Activated naive CD4-positive, alpha-beta T cell (primary cell): ENCODE measurements around the gene CUEDC1.

Source experiments
- DNase-seq, 4 experiments: peaks; one replicate each; lab custom pipeline; 2025; lab: John Stamatoyannopoulos, UW

CUEDC1 gene

DNA sequence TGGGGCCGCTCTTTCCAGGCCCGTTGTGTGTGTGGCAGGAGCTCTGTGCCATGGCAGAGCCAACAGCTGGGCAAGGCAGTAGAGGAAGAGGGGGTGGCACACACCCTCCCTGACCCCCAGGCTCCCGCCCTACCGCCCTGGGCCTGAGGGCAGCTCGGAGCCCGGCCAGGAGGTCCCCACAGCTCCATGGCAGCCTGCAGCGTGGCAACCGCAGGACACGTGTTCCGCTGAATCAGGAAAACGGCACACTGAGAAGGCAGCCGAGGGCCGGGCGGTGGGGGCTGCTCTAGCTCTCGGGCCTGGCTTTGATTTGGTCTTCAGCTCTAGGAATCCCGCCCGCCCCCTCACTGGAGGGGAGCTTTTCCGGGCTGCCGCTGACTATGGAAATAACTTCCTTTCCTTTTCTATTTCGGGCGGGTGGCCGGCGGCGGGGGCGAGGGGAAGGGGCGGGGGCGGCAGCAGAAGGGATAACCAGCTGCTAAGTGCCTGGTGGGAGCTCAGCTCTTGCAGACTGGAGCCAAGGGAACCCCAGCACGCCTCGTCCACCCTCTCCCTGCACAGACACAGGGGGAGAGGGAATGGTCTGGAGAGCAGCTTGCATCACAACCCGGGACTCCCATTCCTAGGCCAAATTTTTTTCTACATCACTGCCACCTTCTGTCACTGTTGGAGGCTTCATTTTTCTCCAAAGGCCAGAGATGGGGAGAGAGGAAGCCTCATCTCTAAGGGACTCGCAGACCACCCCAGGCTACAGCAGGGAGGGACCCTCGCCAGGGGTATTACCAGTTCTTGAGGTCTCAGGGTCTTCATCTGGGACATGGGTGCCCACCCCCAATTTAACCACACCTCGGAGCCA is 80.5 kb downstream of the CUEDC1 start:
- peak in 1 of 4 experiments; percentile 6 for DNase-seq

GRCh38 chr17:57874058-57874419 is 81.2 kb downstream of the CUEDC1 start:
- DNase-seq: no peak

GRCh38 chr17:57873261-57874057 is 81.8 kb downstream of the CUEDC1 start:
- no peak for DNase-seq

- no peak for DNase-seq
Observed at GRCh38 chr17:57872536-57872935, 82.7 kb downstream of the CUEDC1 start.

DNA sequence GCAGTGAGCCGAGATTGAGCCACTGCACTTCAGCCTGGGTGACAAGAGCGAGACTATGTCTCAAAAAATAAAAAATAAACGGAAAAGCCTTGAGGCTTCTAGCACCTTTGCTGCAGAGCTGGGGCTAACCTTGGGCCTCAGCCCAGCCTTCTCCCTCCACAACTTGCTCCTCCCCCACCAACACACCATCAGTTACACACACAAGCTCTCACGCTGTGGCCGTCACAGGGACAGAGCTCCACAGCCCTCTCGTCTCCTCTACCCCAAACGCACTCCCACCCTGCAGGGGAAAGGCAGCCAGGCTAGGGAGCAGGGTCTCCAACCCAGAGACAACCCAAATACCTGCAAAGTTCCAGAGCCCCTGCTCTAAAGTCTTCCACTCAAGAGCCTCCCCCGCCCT is 83.3 kb downstream of the CUEDC1 start:
- DNase-seq: no peak

GRCh38 chr17:57871155-57871554 is 84.1 kb downstream of the CUEDC1 start:
- no peak for DNase-seq

GRCh38 chr17:57870283-57870635 is 85.0 kb downstream of the CUEDC1 start:
- DNase-seq: no peak

GRCh38 chr17:57869617-57870282 is 85.5 kb downstream of the CUEDC1 start:
- DNase-seq: no peak

DNA sequence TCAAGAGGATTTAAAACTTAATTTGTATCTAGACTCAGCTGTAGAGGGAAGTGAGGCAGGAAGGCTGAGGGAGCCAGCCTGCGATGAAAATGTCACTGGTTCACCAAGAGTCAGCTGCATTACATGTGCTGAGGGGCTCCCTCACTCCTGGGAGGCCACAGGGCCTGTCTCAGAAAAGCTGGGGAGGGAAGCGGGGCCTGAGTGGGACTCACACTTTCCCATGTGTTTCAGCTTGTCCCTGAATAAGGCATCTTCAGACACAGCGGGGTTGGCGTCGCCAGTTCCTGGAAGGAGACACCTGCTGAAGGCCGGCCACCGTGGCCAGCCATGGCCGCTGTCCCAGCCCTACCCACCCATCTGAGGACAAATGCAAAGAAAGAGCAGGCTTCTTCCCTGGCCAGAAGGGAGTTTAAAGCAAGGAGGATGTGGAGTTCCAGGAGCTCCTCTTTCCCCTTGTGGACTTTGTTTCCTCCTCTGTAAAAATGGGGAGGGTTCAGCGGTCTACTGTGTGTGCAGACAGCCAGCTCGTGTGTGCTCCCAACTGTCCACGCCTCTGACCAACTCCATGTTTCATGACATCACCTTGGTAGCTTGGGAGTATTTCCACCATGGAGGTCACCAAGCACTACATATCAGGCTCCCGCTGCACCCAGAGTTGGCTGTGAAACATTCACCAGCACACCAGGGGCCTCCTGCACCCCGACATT is 86.1 kb downstream of the CUEDC1 start:
- DNase-seq: no peak

DNA sequence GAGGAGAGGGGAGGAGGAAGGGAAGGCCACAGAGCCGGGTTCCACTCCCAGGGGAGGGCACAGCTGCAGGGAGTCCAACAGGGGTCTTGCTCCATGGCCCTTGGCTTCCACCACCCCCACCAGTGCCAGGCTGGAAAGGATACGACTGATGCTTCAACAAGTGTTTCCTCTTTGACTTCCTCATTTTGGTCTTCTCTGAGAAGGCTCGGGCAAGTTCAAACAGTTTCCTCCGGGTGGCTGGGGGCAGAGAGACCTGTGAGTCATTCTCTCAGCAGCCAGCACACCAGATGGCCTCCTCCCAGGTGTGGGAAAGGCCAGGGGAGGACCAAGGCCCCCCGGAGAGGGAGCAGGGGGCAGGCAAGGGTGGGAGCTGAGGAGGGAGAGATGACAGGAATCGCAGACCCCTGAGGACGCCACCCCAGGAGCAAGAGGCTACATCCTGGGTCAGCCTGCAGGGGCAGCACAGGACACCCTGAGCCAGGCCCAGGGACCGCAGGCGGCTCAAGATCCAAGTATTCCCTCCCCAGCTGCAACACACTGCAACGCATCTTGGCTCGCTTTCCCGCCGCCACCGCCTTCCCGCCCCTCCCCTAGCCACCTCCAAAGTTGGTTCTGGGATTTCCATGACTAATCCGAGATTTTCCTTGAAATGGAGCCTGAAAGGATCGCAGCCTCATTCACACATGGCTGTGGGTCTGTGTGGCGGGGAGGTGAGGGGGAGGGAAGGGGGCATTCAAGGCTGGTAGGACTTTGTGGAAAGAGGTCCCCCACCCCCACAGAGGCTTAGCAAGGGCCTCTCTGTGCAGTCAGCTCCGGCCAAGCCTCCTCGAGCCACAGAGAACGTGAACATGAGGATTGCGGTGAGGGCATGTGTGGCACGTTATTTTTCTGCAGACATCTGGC is 87.0 kb downstream of the CUEDC1 start:
- DNase-seq: peak in 1 of 4 experiments; percentile 22

- no peak for DNase-seq
Observed at GRCh38 chr17:57867126-57867525, 88.1 kb downstream of the CUEDC1 start.

- no peak for DNase-seq
Observed at GRCh38 chr17:57866723-57867122, 88.5 kb downstream of the CUEDC1 start.

DNA sequence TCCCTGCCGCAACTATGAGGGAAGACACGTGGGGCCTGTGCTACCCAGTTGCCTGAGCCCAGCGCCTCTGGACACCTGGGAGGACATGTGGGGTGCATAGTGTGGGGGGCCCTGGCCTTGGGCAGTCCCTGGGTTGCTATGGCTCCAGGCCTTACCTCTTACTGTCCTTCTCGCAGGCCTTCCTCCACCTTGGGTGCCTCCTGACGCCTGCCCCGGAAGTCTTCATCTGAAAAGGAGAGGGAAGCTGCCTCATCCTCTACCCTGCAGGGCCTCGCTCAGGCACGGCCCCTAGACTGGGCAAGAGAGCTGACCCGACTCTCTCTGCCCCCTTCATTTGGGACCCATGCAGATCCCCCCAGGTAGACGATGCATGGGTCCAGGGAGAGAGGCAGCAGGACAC is 88.9 kb downstream of the CUEDC1 start:
- DNase-seq: no peak

DNA sequence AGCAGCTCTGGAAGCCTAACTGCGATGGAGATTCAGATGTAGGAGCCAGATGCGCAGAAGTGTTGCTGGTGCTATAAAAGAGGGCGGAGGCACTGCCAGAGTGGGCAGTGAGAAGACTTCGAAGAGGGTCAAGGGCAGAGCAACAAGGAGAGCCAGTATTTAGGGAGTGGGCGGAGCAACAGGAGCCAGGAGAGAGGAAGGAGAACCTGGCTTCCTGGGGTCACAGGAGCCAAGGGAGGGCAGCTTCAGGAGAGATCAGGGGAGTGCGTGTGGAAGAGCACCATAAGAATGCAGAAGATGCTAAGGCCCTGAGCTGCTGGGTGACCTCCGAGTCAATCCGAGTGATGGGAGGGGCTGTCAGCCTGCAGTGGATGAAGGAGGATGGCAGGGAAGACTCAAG is 90.9 kb downstream of the CUEDC1 start:
- DNase-seq: no peak

GRCh38 chr17:57862694-57863667 is 92.2 kb downstream of the CUEDC1 start:
- DNase-seq: no peak

DNA sequence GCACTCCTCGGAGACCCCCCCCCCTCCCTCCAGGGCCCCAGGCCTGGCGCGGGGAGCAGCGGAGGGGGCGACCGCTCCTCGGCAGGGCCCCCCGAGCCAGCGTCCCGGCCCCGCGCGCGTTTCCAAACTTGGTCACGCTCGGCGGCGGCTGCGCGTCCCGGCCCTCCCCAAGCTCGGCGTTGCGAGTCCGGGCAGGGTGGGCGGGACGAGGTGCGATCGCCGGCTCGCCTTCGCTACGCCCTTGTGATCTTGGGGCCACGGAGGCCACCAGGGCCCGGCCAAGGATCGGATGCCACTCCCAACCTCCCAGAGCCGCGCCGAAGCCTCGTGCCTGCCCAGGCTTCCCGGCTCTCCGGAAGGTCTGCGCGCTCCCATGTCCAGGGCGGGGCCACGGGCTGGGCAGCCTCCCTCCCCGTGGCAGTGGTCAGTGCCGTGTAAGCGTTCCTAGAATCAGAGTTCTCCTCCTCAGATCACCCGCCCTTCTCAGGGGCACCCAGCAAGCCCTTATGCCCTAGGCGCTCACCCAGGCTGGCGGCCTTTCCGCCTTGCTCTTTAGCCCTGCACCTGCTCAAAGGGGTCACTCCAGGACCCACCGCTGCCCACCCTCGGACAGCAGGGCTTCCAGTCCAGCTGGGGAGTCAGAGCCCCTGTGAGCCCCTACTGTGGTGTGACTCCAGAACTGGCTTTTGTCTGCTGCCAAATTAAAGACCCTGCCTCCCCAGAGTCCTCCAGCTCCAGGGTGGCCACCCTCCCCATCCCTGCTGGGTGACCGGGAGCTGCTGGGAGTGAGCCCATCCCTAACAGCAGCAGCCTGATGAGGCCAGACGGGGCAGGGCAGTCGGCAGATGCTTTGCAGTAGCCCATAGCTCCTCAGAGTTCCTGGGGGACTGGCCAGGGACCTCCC is 93.2 kb downstream of the CUEDC1 start:
- DNase-seq: no peak

GRCh38 chr17:57861000-57861789 is 94.0 kb downstream of the CUEDC1 start:
- DNase-seq: peak in 1 of 4 experiments; percentile 18

DNA sequence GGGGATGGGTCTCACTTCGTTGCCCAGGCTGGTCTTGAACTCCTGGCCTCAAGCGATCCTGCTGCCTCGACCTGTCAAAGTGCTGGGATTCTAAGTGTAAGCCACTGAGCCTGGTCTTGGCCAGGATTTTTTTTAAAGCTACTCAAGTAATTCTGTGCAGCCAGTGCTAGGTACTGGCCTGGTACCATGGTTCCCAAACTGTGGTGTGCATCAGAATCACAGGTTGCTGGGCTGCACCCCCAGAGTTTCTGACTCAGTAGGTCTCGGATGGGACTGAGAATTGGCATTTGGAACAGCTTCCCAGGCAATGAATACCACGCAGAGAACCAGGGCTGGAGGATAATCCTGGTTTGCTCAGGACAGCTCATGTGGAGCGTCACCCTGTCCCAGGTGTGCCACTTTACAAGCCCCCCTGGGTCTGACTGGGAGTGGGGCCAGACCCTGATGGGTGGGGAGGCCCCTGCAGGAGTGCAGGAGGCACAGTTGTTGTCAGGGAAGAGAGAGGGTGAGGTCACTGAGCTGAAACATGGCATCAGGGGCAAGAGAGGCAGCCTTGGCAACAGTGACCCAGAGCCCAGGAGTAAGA is 94.7 kb downstream of the CUEDC1 start:
- DNase-seq: no peak
